Gastroesophageal sphincter (tissue), 3 donors: Measurements from ENCODE around the gene MYH11.

Source experiments
- CTCF ChIP-seq, 4 experiments: fragments of 200-600 bp in 2 of 4; fragments of 450-650 bp in 2 of 4; sonication (generic) in 1 of 4; IDR thresholded peaks; one replicate each; pipeline ENCODE4 v1.5.1; 2017 to 2019; ENCODE audit warnings: antibody characterized with exemption in 4 of 4, mild to moderate bottlenecking in 2 of 4, moderate library complexity in 2 of 4
- POLR2A ChIP-seq, 2 donors: fragments of 450-650 bp; IDR thresholded peaks; one replicate each; pipeline ENCODE4 v1.6.1; 2017; ENCODE audit warnings: antibody characterized with exemption in 2 of 2, mild to moderate bottlenecking in 2 of 2, moderate library complexity in 1 of 2
- POLR2AphosphoS5 ChIP-seq: sonication (generic); formaldehyde crosslinking; IDR thresholded peaks from one replicate; pipeline ENCODE4 v1.6.1; 2017; ENCODE audit warnings: antibody characterized with exemption

- TF ChIP-seq CTCF (IDR thresholded peaks at IDR 0.05) (no peak), POLR2A (IDR thresholded peaks at IDR 0.05) (no peak), POLR2AphosphoS5 (no peak)
These were observed 162.3 kb downstream of the MYH11 start for GRCh38 chr16:15694499-15694898.
